ENCODE measurements around the gene MRGPRX2.
A peak's percentile ranks its signal among the peaks of the same experiment; 100 is the strongest.

Gene MRGPRX2

DNA sequence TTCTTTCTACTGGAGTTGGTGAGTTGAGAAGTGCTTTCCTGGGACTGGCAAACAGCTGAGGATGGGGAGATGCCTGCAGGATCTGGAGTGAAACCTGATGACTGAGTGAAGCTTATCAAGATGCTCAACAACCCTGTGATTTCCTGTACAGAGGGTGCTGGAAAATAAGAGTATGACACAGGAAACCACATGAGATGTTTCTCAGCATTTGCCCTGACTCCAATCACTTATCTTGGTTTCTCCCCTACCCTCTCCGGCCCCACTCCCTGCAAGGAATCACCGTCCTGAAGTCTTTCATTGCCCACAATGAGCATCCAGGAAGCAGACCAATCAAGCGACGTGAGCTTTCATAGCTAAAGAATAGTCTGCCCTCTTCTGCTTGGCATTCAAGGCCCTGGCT, at the start of gene MRGPRX2:
Gene MRGPRX2, minus strand, starts transcription at position 89 of the 400 bp plus-strand sequence. CDS start 4,315 bp downstream, outside the sequence.
- H3K4me2 ChIP-seq, result peak within 1 kb of the TSS in 10 of 11 experiments; percentile 8 to 69 (median 39); a peak in 14 of 22 replicates
- no peak within 1 kb of the TSS for H3K4me3 ChIP-seq
- TF ChIP-seq Cebpa-rat (IDR thresholded peaks at IDR 0.05), result no peak
- H3K36me3 ChIP-seq, result no peaks in the 10 kb centered on the region
- H3K4me1 ChIP-seq, result peaks cover 0 to 35% (median 18%) of the 10 kb centered on the region in 10 experiments; a peak in 14 of 20 replicates
- H4K20me1 ChIP-seq, result no peaks in the 10 kb centered on the region
- H3K9me3 ChIP-seq (replicated peaks in 1 of 11), result peaks cover 0 to 5% (median 0%) of the 10 kb centered on the region in 11 experiments; a peak in 3 of 22 replicates
- H3K9ac ChIP-seq, result no peak within 1 kb of the TSS
- H3K27me3 ChIP-seq, result no peaks in the 10 kb centered on the region
- no peak within 1 kb of the TSS for H3K27ac ChIP-seq

DNA sequence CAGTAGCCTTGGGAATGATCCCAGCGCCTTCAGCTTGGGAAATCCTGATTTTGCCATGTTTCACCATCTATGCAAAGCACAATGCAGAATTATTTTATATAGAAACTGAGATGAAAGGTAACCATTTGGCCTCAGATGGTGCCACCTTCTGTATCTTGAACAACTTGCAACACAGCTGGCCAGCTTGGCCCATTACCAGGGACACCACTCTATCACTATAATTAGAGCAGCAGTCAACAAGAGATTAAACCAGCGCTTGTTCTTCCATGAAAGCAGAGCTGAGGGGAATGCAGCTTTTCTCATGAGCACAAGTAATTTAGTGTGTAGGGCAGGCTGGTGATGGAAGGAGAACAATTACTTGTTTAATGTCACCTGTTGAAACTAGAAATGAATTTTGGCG, 49.8 kb upstream of the MRGPRX2 start:
- no peak overlapping the region for H3K9ac ChIP-seq
- H3K27me3 ChIP-seq, result no peaks in the 10 kb centered on the region
- TF ChIP-seq Cebpa-rat (IDR thresholded peaks at IDR 0.05), result no peak
- H3K27ac ChIP-seq, result no peak overlapping the region
- no peaks in the 10 kb centered on the region for H3K36me3 ChIP-seq
- H4K20me1 ChIP-seq, result no peaks in the 10 kb centered on the region
- H3K9me3 ChIP-seq (replicated peaks in 1 of 11), result no peaks in the 10 kb centered on the region
- peaks cover 0 to 18% (median 8%) of the 10 kb centered on the region in 10 experiments; a peak in 12 of 20 replicates for H3K4me1 ChIP-seq
- no peak overlapping the region for H3K4me2 ChIP-seq
- H3K4me3 ChIP-seq, result no peak overlapping the region

DNA sequence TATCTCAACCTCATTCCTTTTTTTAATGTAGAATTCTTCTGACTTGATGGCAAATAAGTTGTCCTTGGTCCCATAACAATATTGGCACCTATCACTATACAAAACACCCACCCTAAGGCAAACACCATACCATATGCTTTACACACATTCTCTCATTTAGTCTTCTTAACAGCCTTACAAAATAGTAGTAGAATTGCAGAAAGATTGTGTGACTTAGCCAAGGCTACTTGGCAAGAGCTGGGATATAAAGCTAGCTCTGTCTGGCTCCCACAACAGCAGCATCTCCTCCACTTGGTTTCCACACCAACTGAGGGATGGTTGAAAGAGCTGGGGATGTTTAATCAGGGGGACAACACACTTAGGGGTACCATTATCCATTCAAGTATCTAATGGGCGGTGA, 46.6 kb upstream of the MRGPRX2 start:
- no peak overlapping the region for H3K27ac ChIP-seq
- no peak for TF ChIP-seq Cebpa-rat (IDR thresholded peaks at IDR 0.05)
- no peak overlapping the region for H3K4me2 ChIP-seq
- H4K20me1 ChIP-seq, result no peaks in the 10 kb centered on the region
- no peaks in the 10 kb centered on the region for H3K36me3 ChIP-seq
- H3K9ac ChIP-seq, result no peak overlapping the region
- no peaks in the 10 kb centered on the region for H3K27me3 ChIP-seq
- no peak overlapping the region for H3K4me3 ChIP-seq
- no peaks in the 10 kb centered on the region for H3K9me3 ChIP-seq (replicated peaks in 1 of 11)
- peaks cover 0 to 30% (median 8%) of the 10 kb centered on the region in 10 experiments; a peak in 12 of 20 replicates for H3K4me1 ChIP-seq

GRCh38 chr11:19105011-19105410, 44.5 kb upstream of the MRGPRX2 start:
- no peak overlapping the region for H3K4me3 ChIP-seq
- no peaks in the 10 kb centered on the region for H3K27me3 ChIP-seq
- peaks cover 0 to 5% (median 0%) of the 10 kb centered on the region in 11 experiments; a peak in 2 of 22 replicates for H3K9me3 ChIP-seq (replicated peaks in 1 of 11)
- H4K20me1 ChIP-seq, result no peaks in the 10 kb centered on the region
- no peak overlapping the region for H3K27ac ChIP-seq
- no peaks in the 10 kb centered on the region for H3K36me3 ChIP-seq
- H3K4me1 ChIP-seq, result peaks cover 0 to 30% (median 8%) of the 10 kb centered on the region in 10 experiments; a peak in 12 of 20 replicates
- H3K4me2 ChIP-seq, result peak overlapping the region in 3 of 11 experiments; percentile 38 to 65 (median 61); a peak in 6 of 22 replicates
- H3K9ac ChIP-seq, result no peak overlapping the region
- TF ChIP-seq Cebpa-rat (IDR thresholded peaks at IDR 0.05), result no peak

GRCh38 chr11:19102521-19102900, 42.0 kb upstream of the MRGPRX2 start:
- H3K27me3 ChIP-seq, result no peaks in the 10 kb centered on the region
- peaks cover 0 to 5% (median 0%) of the 10 kb centered on the region in 11 experiments; a peak in 2 of 22 replicates for H3K9me3 ChIP-seq (replicated peaks in 1 of 11)
- no peaks in the 10 kb centered on the region for H4K20me1 ChIP-seq
- no peak overlapping the region for H3K27ac ChIP-seq
- no peak overlapping the region for H3K9ac ChIP-seq
- no peak for TF ChIP-seq Cebpa-rat (IDR thresholded peaks at IDR 0.05)
- no peaks in the 10 kb centered on the region for H3K36me3 ChIP-seq
- H3K4me3 ChIP-seq, result no peak overlapping the region
- H3K4me1 ChIP-seq, result peaks cover 0 to 19% (median 0%) of the 10 kb centered on the region in 10 experiments; a peak in 6 of 20 replicates
- no peak overlapping the region for H3K4me2 ChIP-seq

DNA sequence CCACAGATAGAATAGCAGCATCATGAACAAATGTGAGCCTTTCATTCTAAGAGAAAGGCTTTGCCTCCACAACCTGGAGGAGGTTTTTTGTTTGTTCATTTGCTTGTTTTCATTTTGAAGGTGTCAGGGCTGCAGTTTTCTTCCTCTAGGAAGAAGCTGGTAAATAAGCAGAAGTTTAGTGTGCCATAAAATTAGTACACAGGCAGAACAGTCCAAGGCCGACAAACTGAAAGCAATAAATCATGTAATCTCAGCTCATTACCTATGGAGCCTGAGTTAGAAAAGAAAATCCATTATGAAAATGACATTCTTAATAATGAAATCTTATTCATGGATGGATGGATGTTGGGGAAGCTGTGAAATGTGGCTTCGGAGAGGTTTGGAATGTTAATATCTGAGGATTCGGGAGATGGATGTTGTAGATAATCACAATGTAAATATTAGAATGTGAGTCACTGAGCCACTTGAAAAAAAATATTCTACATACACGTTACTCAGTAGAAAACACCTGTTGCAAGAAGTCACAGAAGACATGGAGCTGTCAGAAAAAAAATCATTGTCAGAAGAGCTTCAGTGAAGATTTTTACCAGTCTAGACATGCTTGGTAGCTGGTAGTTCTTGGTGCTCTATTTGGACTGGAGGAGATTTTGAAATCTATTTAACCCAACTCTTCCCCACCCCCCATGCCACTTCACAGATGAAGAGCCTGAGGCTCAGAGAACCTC, 41.4 kb upstream of the MRGPRX2 start:
- no peaks in the 10 kb centered on the region for H3K36me3 ChIP-seq
- H3K27ac ChIP-seq, result no peak overlapping the region
- H3K4me2 ChIP-seq, result no peak overlapping the region
- TF ChIP-seq Cebpa-rat (IDR thresholded peaks at IDR 0.05), result no peak
- H3K4me1 ChIP-seq, result peaks cover 0 to 19% (median 0%) of the 10 kb centered on the region in 10 experiments; a peak in 6 of 20 replicates
- no peak overlapping the region for H3K4me3 ChIP-seq
- H3K27me3 ChIP-seq, result no peaks in the 10 kb centered on the region
- peaks cover 0 to 5% (median 0%) of the 10 kb centered on the region in 11 experiments; a peak in 2 of 22 replicates for H3K9me3 ChIP-seq (replicated peaks in 1 of 11)
- H3K9ac ChIP-seq, result no peak overlapping the region
- no peaks in the 10 kb centered on the region for H4K20me1 ChIP-seq

DNA sequence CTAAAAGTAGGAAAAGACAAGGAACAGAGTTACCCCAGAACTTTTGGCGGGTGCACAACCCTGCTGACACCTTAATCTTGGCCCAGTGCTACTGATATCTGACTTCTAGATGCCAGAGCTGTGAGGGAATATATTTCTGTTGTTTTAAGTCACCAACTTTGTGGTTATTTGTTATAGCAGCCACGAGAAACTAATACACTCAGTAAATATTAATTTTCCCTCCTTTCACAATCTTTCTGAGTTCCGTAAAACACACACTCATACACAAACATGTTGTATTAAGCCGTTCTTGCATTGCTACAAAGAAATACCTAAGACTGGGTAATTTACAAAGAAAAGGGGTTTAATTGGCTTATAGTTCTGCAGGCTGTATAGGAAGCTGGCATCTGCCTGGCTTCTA, 40.4 kb upstream of the MRGPRX2 start:
- Histone ChIP-seq H3K36me3 (no peaks in the 10 kb centered on the region), H3K9me3 (replicated peaks in 1 of 11) (peaks cover 0 to 5% (median 0%) of the 10 kb centered on the region in 11 experiments; a peak in 2 of 22 replicates), H3K4me2 (no peak overlapping the region), H3K4me1 (peaks cover 0 to 19% (median 0%) of the 10 kb centered on the region in 10 experiments; a peak in 6 of 20 replicates), H3K27ac (no peak overlapping the region), H3K4me3 (no peak overlapping the region), H3K27me3 (no peaks in the 10 kb centered on the region), H4K20me1 (no peaks in the 10 kb centered on the region), H3K9ac (no peak overlapping the region)
- TF ChIP-seq Cebpa-rat (IDR thresholded peaks at IDR 0.05), result no peak

- H3K4me2 ChIP-seq, result no peak overlapping the region
- H3K9ac ChIP-seq, result no peak overlapping the region
- TF ChIP-seq Cebpa-rat (IDR thresholded peaks at IDR 0.05), result no peak
- no peak overlapping the region for H3K27ac ChIP-seq
- H3K9me3 ChIP-seq (replicated peaks in 1 of 11), result peaks cover 0 to 5% (median 0%) of the 10 kb centered on the region in 11 experiments; a peak in 2 of 22 replicates
- no peaks in the 10 kb centered on the region for H3K27me3 ChIP-seq
- H3K4me3 ChIP-seq, result no peak overlapping the region
- H4K20me1 ChIP-seq, result no peaks in the 10 kb centered on the region
- no peaks in the 10 kb centered on the region for H3K36me3 ChIP-seq
- peaks cover 0 to 3% (median under 1%) of the 10 kb centered on the region in 10 experiments; a peak in 6 of 20 replicates for H3K4me1 ChIP-seq
These were observed 38.6 kb upstream of the MRGPRX2 start for GRCh38 chr11:19099093-19099492.

GRCh38 chr11:19094859-19095258, 34.3 kb upstream of the MRGPRX2 start:
- Histone ChIP-seq H4K20me1 (no peaks in the 10 kb centered on the region), H3K9ac (no peak overlapping the region), H3K36me3 (no peaks in the 10 kb centered on the region), H3K27me3 (no peaks in the 10 kb centered on the region), H3K4me2 (no peak overlapping the region), H3K4me3 (no peak overlapping the region), H3K27ac (no peak overlapping the region), H3K9me3 (replicated peaks in 1 of 11) (no peaks in the 10 kb centered on the region), H3K4me1 (peaks cover 0 to 10% (median 2%) of the 10 kb centered on the region in 10 experiments; a peak in 7 of 20 replicates)
- no peak for TF ChIP-seq Cebpa-rat (IDR thresholded peaks at IDR 0.05)

All from BLaER1 treated with 17β-estradiol and CSF1 and Interleukin-3, amounts not matched to agents 10 nM and 100 nM (cell line).